DMS153 treated with DMSO at 0.1 percent for 48 hours (cell line): ENCODE results near the gene TBC1D14.

ENCODE experiments used
- DNase-seq: peaks from one replicate; lab custom pipeline; 2025; ENCODE audit not compliant: unreplicated experiment; lab: John Stamatoyannopoulos, UW

TBC1D14 gene

DNA sequence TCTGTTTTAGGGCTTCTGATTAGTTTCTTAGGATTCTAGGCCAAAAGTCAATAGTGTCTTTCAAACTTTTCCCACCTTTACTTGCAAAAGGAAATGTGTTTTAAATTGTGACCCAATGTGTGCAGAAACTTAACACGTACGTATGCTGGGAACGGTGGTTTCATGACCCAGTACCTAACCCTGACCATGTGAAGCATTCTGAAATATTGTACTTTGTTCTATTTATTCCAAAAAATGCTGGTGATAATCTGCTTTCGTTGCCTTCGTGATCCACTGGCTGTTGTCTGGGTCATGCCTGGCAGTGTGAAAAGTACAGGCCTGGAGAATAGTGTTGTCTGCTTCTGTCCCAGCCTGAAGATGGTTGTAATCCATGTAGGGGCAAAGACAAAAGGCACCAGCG is 106.9 kb downstream of the TBC1D14 start:
- DNase-seq = no peak

DNA sequence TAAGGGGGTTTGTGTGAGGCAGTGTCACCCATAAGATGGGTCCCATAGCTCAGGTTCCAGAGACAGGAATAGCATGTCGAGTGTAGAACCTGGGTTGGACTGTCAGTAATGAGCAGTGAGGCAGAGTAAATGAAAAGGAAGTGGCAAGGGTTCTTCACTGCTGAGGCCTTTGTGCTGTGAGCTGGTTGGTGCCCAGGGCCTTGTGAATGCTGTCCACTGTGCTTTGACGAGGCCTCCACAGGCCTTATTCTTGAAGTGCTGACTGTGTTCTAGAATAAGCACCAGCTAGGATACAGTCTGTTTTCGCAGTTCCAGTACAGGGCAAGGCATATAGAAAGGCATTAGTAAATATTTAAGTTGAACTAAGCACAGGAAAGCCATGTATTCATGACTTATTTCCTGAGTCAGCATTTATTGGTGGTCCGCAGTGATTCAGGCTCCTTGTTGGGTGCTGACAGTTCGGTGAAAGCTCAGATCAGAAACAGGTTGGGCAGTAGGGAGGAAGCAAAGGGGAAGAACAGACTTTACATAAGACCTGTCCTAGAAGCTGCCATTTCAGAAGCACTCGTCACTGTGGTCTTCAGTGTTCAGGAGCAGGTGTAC is 107.9 kb downstream of the TBC1D14 start:
- DNase-seq = no peak

DNA sequence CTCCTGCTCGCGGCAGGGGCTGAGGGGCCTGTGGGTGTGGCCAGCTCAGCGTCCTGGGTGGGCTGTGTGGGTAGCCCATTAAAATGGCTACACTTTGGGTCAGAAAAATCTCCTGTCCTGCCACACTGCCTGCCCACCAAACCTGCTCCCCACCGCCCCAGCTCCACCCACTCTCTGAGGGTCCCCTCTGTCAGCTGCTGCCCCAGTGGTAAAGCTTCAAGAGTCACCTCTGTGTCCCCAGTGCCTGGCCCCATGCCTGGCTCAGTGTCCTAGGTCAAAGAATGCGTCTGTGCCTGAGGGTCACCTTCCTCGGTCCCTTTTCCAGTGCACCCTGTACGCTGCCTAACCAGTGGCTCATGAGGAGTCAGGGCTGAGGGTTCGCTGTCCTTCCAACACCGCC is 108.7 kb downstream of the TBC1D14 start:
- no peak for DNase-seq

DNA sequence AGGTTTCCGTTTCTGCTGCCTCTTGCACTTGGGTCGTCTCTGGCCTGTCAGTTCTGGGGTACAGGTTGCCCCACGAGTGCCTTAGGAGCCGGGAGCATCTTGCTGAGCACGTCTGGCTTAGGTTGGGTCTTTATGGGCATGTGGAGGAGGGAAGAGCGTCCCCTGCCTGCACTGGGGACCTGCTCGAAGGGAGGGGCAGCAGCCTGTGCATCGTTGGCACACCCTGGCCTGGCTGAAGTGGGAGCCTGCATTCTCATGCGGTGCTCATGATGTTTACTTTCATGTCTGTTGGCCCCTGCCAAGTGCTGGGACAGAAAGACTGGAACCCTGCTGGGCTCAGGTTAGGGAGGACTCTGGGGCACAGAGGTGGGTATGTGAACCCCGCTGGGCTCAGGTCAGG is 109.7 kb downstream of the TBC1D14 start:
- DNase-seq = no peak

DNA sequence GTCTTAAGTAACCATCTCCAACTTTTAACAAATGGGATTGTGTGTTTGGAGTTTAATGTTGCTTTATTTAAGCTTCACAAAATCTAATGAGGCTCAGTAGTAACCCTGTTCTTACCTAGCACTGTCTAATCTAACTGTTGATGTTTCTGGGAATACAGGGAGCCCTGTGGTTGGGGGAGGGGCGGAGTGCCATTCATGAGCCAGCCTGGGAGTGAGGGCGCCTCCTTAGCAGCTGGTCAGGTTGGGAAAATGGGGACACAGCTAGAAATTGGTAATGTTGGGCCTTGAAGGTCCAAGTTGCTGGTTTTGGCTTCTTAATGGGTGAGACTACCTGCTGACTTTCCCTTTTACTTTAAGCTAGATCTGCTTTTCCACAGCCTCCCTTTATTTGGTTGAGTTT is 110.7 kb downstream of the TBC1D14 start:
- DNase-seq = no peak

DNA sequence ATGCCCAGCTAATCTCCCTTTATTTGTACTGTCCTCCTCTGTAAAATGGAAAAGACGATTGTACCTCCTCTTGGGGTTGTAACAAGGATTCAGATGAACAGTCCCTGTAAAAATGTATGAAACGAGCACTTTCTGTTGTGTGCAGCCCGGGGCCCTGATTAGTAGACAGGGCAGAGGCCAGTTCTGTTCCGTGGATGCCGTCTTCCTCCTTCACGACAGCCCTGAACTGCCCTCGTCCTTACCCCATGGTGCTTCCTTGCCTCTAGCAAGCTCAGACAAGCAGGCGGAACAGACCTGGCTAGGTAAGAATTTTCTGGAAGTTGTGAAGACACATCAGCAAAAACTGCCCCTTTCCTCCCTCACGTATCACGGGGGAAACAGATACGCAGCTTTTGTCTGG is 111.2 kb downstream of the TBC1D14 start:
- DNase-seq = no peak

DNA sequence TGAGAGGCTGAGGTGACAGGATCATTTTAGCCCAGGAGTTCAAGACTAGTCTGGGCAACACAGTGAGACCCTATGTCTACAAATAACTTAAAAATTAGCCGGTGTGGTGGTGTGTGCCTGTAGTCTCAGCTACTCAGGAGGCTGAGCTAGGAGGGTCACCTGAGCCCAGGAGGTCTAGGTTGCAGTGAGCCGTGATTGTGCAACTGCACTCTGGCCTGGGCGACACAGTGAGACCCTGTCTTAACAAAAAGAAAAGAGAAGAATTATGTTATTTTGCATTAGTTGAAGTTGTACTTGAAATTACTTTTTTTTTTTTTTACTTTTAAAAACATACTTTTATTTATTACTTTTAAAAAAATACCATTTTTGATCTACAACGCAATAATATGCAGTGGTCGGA is 111.7 kb downstream of the TBC1D14 start:
- DNase-seq = no peak

DNA sequence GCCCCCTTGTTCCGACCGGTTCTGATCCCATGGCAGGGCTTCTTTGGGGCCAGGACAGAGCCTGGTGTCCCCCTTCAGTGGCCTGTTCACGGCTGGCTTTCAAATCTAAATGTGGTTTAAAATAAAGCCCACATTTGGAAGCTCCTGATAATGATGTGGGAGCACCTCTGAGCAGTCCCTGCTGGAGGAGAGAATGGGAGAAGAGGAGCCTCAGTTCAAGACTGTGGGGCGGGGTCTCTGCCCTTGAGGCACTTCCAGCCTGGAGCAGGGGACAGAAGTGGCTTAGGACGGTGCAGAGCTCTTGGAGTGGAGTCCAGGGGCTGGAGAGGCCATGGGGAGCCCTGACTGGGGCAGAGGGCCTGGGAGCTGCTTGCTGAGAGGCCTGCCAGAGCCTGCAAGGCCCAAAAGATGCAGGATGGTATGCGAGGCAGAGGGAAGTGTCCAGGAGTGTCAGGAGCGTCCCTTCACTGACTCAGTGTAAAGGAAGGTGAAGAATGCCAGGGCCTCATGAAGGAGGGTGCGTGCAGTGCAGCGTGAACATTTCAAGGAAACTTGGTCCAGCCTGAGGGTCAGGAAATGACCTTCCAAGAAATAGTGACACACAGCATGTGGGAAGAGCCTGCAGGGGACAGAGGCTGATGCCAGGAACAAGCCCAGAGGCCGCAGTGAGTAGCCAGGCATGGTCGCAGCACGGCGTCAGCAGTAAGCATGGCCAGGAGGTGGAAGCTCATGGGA is 112.5 kb downstream of the TBC1D14 start:
- no peak for DNase-seq

DNA sequence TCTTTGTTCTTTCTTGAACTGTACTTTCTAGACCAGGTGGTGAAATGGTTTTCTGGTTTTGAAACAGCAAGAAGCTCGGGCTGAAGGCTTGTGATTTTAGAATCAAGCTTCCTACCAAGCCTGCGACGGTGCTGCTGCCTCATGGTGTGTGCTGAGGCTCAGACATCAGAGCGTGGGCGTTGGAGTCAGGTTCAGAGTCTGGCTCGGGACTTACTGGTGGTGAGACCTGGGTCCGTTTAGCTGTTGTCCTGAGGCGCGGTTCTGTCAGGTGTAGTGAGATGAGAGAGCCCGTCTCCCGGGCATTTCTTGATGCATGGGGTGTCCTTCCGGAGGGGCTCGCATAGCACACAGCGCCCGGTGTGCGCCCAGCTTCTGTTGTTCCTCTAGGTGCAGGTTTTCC is 113.9 kb downstream of the TBC1D14 start:
- DNase-seq = no peak

DNA sequence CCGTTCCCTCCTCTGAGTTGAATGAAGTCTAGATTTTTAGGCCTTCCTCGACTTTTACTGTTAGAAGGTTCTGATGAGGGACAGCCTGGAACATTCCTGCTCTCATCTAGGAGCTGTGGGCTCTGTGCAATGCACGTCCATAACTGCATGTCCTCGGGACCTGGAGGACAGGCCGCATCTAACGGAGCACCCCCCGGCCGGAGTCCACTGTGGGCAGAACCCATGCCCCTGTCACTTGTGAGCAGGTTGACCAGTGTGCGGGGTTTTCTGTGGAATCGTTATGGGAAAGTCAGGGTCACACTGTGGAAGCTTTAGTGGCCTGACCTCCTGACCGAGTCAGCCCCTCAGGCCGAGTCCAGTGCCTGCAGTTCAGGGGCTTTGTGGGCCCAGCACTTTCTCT is 114.3 kb downstream of the TBC1D14 start:
- DNase-seq = no peak

DNA sequence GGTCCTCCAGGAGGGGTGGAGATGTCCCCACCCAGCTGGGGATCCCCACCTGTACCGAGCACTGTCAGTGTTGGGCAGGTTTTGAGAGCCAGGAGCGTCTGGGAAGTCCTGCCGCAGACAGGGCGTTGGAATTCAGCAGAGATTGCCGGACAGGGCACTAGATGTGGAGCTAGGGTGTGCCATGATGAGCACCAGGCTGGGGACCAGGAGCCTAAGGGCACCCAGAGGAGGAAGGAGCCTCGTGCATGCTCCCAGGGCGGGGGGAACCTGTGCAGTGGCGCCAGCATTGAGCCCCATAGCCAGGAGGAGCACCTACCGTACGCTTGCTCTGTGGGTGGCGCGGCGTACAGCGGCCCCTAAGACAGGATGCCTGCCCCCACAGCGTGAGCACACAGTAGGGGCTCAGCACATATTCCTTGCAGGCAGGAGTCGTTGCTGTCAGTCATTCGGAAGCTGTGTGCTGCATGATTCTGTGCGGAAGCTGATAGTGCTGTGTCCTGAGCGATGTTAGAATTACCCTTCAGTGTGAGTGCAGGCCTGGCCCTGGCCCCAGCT is 114.8 kb downstream of the TBC1D14 start:
- no peak for DNase-seq

DNA sequence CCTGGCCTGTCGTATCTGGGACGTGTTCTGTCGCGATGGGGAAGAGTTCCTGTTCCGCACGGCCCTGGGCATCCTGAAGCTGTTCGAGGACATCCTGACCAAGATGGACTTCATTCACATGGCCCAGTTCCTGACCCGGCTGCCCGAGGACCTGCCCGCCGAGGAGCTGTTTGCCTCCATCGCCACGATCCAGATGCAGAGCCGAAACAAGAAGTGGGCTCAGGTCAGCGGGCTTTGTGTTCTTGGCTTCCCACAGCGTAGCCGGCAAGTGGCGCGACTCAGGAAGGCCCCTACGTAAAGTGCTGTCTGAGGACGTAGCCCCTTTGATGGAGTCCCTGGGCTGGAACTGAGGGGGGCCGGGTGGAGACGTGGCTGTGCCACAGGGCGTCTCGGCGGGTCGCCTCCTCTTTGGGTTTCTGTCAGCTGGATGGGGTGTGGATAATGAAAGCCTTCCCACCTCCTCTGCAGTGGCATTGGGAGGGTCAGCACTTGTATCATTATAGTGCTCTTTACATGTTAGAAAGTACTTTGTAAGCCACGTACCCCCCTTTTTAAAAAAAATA is 115.5 kb downstream of the TBC1D14 start:
- DNase-seq = no peak

DNA sequence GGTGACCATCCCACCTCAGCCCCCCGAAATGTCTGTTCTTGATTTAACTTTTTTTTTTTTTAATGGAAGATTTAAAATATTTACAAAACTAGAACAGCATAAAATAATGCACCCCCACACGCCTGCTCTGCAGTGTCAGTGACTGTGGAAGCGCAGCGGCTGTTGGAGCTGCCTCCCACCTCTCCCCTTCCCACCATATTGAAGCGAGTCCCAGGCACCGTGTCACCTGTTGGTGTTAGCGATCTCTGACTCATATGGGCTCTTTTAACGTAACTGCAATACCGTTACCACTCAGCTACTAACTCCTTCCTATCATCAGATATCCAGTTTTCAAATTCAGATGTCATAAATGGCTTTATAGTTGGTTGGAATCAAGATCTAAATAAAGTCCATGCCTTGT is 116.5 kb downstream of the TBC1D14 start:
- DNase-seq = no peak

DNA sequence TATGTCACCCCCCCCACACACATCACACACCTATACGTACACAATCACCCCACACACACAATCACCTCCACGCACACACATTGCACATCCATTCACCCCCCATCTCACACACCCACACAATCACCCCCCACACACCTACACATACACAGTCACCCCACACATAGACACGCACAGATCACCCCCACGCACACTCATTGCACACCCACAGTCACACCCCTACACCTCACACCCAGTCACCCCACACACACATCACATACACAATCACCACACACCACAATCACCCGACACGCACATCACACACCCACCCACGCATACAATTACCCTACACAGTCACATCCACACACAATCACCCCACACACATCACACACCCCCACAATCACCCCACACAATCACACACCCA is 117.7 kb downstream of the TBC1D14 start:
- no peak for DNase-seq

DNA sequence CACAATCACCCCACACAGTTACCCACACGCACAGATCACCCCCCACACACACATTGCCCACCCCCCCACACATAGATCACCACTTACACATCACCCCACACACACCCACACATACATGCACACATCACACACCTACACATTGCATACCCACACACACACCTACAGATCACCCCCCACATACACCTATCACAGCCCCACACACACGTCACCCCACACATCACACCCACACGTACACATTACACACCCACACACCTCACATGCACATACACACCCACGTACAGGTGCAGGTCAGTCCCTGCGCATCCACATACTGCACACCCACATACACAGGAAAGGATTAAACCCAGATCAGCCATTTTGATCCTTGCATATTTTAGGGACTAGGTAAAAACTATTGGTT is 118.3 kb downstream of the TBC1D14 start:
- DNase-seq = no peak

DNA sequence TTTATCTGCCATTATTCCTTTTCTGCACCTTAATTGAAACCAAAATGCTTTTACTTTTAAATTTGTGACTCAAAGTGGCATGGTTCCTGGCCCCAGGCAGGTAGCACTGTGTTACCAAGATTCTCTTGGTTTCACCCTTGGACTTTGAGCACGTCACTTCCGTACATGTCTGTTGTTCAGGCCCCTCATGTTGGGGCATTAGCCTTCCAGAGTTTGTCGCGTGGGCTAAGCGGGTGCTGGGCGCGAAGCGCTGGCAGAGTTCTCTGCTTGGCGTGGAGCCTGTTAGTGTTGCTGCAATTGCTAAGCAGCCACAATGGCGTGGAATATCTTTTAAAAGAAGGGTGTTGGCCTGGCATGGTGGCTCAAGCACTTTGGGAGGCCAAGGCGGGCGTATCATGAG is 119.6 kb downstream of the TBC1D14 start:
- DNase-seq = no peak

DNA sequence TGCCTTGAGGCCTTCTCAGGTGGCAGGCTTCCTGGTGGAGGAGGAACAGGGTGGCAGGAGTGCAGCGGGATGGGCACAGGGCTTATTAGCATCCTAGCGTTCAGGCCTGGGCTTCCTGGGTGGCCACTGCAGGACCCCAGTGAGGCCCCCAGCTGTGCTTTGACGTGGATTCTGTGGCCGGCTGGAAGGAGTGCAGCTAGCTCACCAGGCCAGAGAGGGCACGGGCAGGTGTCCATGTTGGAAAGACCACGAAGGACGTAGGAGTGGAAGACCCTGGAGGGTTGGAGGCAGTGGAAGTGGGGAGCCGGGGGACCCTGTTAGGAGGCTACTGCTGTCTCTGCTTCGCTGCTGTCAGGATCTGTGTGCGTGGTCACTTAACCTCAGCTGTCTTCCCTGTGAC is 120.3 kb downstream of the TBC1D14 start:
- DNase-seq = no peak

DNA sequence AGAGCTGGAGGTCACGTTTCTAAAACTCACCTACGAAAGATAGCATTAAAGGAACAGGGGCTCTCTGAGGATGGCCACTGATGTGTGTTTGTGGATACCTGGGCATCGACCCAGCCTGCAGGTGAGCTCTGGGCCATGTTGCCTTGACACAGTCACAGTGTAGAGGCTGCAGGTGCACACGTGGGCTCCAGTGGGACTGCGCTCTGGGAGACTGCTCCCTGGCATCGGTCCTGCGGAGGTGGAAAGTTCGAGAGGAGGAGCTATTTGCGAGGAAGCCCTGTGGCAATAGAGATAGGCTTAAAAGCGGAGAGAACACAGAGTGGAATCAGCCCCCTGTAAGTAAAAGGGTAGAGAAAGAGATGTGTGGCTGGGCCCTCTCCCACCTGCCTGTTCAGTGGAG is 121.2 kb downstream of the TBC1D14 start:
- DNase-seq = no peak

DNA sequence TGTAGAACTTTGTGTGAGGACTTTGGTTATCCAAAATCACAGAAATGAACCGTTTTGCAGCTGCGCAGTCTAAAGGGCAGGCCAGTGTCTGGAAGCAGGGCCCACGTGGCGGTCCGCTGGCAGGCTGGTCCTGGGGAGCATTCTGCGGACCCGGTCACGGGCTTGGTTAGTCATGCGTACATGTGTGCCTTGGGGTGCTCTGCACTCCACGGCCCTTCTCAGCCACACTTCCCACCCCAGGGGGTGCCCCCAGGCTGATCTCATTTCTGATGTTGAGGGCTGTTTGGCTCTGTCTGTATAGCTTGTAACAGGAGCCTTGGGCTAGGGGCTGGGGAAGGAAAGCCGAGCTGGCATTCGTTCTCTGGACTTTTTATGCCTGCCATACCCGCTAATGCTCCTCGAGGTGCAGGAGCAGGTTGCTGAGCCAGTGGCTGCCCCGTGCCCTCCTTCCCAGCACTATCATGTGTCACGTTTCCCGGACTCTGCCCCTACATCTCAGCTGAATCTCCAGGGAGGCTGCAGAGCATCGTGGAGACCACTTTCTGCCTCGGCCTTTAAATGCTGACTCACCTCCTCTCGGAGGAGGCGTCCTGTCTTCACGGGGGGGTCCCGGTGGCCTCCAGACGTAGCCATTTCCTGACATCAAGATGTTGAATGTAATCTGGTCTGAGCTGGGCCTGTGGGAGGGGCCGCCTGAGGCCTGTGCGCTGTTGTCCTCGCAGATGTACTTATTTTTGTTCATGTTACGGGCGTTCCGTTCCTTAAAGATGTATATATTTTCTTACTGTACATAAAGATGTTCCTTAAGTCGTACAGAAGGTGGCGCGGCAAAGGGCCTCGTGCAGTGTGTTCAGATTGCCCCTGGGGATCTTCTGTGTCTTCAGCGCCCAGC is 122.2 kb downstream of the TBC1D14 start:
- no peak for DNase-seq

DNA sequence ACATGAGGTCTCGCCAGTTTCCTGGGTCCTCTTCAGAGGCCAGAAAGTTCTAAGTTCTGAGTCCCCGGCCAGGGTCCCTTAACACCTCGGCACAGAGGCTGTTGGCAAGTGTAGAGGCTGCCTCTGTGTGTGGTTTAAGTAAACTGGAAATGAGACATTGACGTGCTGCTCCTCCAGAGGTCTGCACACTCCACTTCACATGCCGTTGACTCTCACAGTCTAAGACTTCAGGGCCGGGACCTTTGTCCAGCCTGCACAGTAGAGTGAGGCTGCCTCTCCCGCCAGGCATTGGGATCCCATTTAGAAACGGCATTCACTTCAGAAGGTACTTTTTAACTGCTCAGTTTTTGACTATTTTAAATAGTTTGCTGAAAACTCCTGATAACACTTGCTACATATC is 123.0 kb downstream of the TBC1D14 start:
- DNase-seq = no peak

DNA sequence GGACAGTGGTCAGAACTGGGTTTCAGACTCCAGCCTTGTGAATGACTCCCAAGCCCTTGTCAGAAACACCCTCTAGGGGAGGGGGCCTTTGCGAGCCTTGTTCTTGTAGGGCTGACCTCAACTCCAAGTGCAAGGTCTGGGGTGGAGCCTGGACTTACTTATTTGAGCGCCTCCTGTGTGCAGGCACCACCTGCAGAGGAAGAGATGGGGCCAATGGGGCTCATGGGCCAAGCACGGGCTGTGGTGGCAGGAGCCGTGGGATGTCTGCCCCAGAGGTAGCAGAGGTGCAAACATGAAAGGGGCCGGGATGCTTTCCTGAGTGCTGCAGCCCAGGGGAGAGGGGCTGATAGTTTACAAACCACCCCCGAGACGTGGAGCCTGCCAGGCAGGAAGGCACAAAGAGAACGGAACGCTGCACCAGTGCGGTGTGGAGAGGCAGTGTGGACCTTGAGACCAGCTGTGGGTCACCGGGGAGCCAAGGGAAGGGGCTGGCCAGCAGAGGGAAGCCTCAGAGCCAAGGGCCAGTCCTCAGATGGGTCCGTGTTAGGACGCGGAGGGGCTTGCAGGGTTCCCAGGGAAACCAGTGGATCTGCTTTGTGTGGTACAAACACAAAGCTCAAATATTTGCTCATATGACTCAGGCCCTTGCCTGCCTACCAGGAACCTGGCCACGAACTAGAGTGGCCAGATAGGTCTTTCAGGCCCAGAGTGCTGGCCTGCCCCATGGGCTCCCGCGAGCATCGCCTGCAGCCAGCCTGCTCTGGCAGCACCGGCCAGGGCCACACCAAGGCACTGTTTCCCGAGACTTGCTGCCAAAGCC is 124.8 kb downstream of the TBC1D14 start:
- no peak for DNase-seq
